WTC11 (cell line): ENCODE results near the gene ACTL8. TPM values are rescaled to one million over a fixed set of nuclear protein-coding genes. Genes with fewer than 3 reads are reported as not detected.

Experiments
- ATAC-seq: fragments of 200-7000 bp; cut with Tn5 transposase; 2 replicates; pipeline ENCODE4 v1.10.0; 2021; ENCODE audit warnings: mild to moderate bottlenecking, moderate library complexity
- CTCF ChIA-PET: fragments of 300-600 bp; sonication (Branson Sonifier 250); formaldehyde crosslinking; loops from one replicate; lab custom pipeline; 2021; ENCODE audit warnings: antibody characterized with exemption; lab: Charles Lee
- POLR2A ChIA-PET: fragments of 350-600 bp; sonication (Branson Sonifier 250); formaldehyde crosslinking; loops from one replicate; lab custom pipeline; 2021; ENCODE audit warnings: antibody characterized with exemption; lab: Charles Lee
- DNase-seq: peaks from one replicate; pipeline ENCODE4 v3.0.0; 2021; ENCODE audit warnings: low spot score
- H3K27ac Mint-ChIP-seq: 2 replicates; pipeline ENCODE4 v1.8.0; 2021; ENCODE audit warnings: mixed read lengths
- H3K27me3 Mint-ChIP-seq: 2 replicates; pipeline ENCODE4 v1.8.0; 2021; ENCODE audit warnings: low read depth, mild to moderate bottlenecking, moderate library complexity, mixed read lengths
- H3K36me3 Mint-ChIP-seq: 2 replicates; pipeline ENCODE4 v1.8.0; 2021; ENCODE audit warnings: mixed read lengths
- H3K4me1 Mint-ChIP-seq: 2 replicates; pipeline ENCODE4 v1.8.0; 2022; ENCODE audit warnings: mixed read lengths
- H3K4me3 Mint-ChIP-seq: 2 replicates; pipeline ENCODE4 v1.8.0; 2021; ENCODE audit warnings: mild to moderate bottlenecking, moderate library complexity, mixed read lengths
- H3K9me3 Mint-ChIP-seq: 2 replicates; pipeline ENCODE4 v1.8.0; 2021; ENCODE audit warnings: mixed read lengths
- ATF1 ChIP-seq: sonication (generic); formaldehyde crosslinking; IDR thresholded peaks from 2 replicates; pipeline ENCODE4 v1.8.1; 2023; ENCODE audit warnings: mild to moderate bottlenecking, moderate library complexity, missing genetic modification reagents
- CREM ChIP-seq: sonication (generic); formaldehyde crosslinking; IDR thresholded peaks from 2 replicates; pipeline ENCODE4 v1.8.1; 2022; ENCODE audit warnings: mild to moderate bottlenecking, missing genetic modification reagents, moderate library complexity
- E2F5 ChIP-seq: sonication (generic); formaldehyde crosslinking; IDR thresholded peaks from 2 replicates; pipeline ENCODE4 v1.8.1; 2022; ENCODE audit warnings: mild to moderate bottlenecking, moderate library complexity, missing genetic modification reagents
- EMX1 ChIP-seq: fragments of 250-450 bp; sonication (Bioruptor Pico); IDR thresholded peaks from 2 replicates; pipeline ENCODE4 v1.8.0; 2021; ENCODE audit warnings: mild to moderate bottlenecking
- ESRRA ChIP-seq: sonication (generic); formaldehyde crosslinking; IDR thresholded peaks from 2 replicates; pipeline ENCODE4 v1.8.1; 2022; ENCODE audit warnings: mild to moderate bottlenecking, missing genetic modification reagents, borderline replicate concordance
- ETV6 ChIP-seq: sonication (generic); formaldehyde crosslinking; IDR thresholded peaks from 2 replicates; pipeline ENCODE4 v1.8.1; 2022; ENCODE audit warnings: mild to moderate bottlenecking, missing genetic modification reagents
- GRHL2 ChIP-seq: fragments of 250-450 bp; sonication (Bioruptor Pico); IDR thresholded peaks from 2 replicates; pipeline ENCODE4 v1.8.0; 2022; ENCODE audit warnings: mild to moderate bottlenecking, moderate library complexity; ENCODE audit not compliant: insufficient replicate concordance, severe bottlenecking
- GTF2I ChIP-seq: fragments of 250-450 bp; sonication (Bioruptor Pico); conservative IDR thresholded peaks from 2 replicates; pipeline ENCODE4 v1.4.0; 2021; ENCODE audit warnings: mild to moderate bottlenecking
- IRF1 ChIP-seq: sonication (generic); formaldehyde crosslinking; IDR thresholded peaks from 2 replicates; pipeline ENCODE4 v1.8.0; 2023; ENCODE audit warnings: missing genetic modification reagents
- JUN ChIP-seq: sonication (generic); formaldehyde crosslinking; IDR thresholded peaks from 2 replicates; pipeline ENCODE4 v1.8.0; 2023; ENCODE audit warnings: mild to moderate bottlenecking, missing genetic modification reagents
- NFE2L1 ChIP-seq: sonication (generic); formaldehyde crosslinking; IDR thresholded peaks from 2 replicates; pipeline ENCODE4 v1.8.1; 2023; ENCODE audit warnings: missing genetic modification reagents
- NFYB ChIP-seq: sonication (generic); formaldehyde crosslinking; conservative IDR thresholded peaks from 2 replicates; pipeline ENCODE4 v1.8.0; 2022; ENCODE audit warnings: low read depth, missing genetic modification reagents
- NR1H2 ChIP-seq: sonication (generic); formaldehyde crosslinking; IDR thresholded peaks from 2 replicates; pipeline ENCODE4 v1.9.0; 2021; ENCODE audit warnings: mild to moderate bottlenecking, moderate library complexity, missing genetic modification reagents
- PREB ChIP-seq: sonication (generic); formaldehyde crosslinking; IDR thresholded peaks from 2 replicates; pipeline ENCODE4 v1.8.1; 2022; ENCODE audit warnings: mild to moderate bottlenecking, missing genetic modification reagents, moderate library complexity, borderline replicate concordance
- SOX15 ChIP-seq: fragments of 250-450 bp; sonication (Bioruptor Pico); IDR thresholded peaks from 2 replicates; pipeline ENCODE4 v1.9.0; 2021; ENCODE audit warnings: mild to moderate bottlenecking
- ZNF121 ChIP-seq: sonication (generic); formaldehyde crosslinking; IDR thresholded peaks from 2 replicates; pipeline ENCODE4 v1.8.0; 2023; ENCODE audit warnings: missing genetic modification reagents
- ZNF219 ChIP-seq: sonication (generic); formaldehyde crosslinking; IDR thresholded peaks from 2 replicates; pipeline ENCODE4 v1.8.0; 2023; ENCODE audit warnings: missing genetic modification reagents, mild to moderate bottlenecking, borderline replicate concordance
- ZNF281 ChIP-seq: sonication (generic); formaldehyde crosslinking; IDR thresholded peaks from 2 replicates; pipeline ENCODE4 v1.8.0; 2023; ENCODE audit warnings: mild to moderate bottlenecking, missing genetic modification reagents
- ZNF317 ChIP-seq: sonication (generic); formaldehyde crosslinking; IDR thresholded peaks from 2 replicates; pipeline ENCODE4 v1.8.1; 2023; ENCODE audit warnings: low read depth, mild to moderate bottlenecking, moderate library complexity, missing genetic modification reagents, borderline replicate concordance
- ZNF423 ChIP-seq: fragments of 250-450 bp; sonication (Bioruptor Pico); IDR thresholded peaks from 2 replicates; pipeline ENCODE4 v2.1.2; 2022; ENCODE audit warnings: mild to moderate bottlenecking, moderate library complexity
- ZNF512 ChIP-seq: sonication (generic); formaldehyde crosslinking; IDR thresholded peaks from 2 replicates; pipeline ENCODE4 v1.8.1; 2022; ENCODE audit warnings: missing genetic modification reagents, borderline replicate concordance
- total RNA-seq: library from RNA; stranded (reverse); gene quantifications from 3 replicates; pipeline ENCODE4 v1.2.3, GENCODE V29; 2021
- TF ChIP-seq, protein P1 (sequence below): sonication (generic); formaldehyde crosslinking; IDR thresholded peaks from 2 replicates; pipeline ENCODE4 v1.8.1; 2023; ENCODE audit warnings: mild to moderate bottlenecking, missing genetic modification reagents, moderate library complexity
- TF ChIP-seq, protein P2 (sequence below): sonication (generic); formaldehyde crosslinking; IDR thresholded peaks from 2 replicates; pipeline ENCODE4 v1.8.0; 2022; ENCODE audit warnings: missing genetic modification reagents
- TF ChIP-seq, protein P3 (sequence below): sonication (generic); formaldehyde crosslinking; conservative IDR thresholded peaks from 2 replicates; pipeline ENCODE4 v1.8.1; 2022; ENCODE audit warnings: mild to moderate bottlenecking, missing genetic modification reagents

ACTL8 gene
- total RNA-seq, 1 experiment from 2014 or later = 1.6 TPM

- DNase-seq = no peak
- peaks cover 9% of the 10 kb centered on the region; the same call in 1 of the 2 replicates for H3K4me1 Mint-ChIP-seq
- no peak for ATAC-seq
- peaks cover 5% of the 10 kb centered on the region for H3K27me3 Mint-ChIP-seq
- POLR2A ChIA-PET = no interaction called here
- H3K36me3 Mint-ChIP-seq = peaks cover 5% of the 10 kb centered on the region; the same call in 1 of the 2 replicates
- CTCF ChIA-PET = no interaction called here
- H3K27ac Mint-ChIP-seq = peak overlapping the region; percentile 58; the same call in 1 of the 2 replicates
- H3K9me3 Mint-ChIP-seq = peaks cover 22% of the 10 kb centered on the region
- TF ChIP-seq EMX1 (no peak), NFYB (CRISPR knock-in tag) (no peak), ZNF219 (CRISPR knock-in tag) (no peak), NR1H2 (CRISPR knock-in tag) (no peak), IRF1 (CRISPR knock-in tag) (no peak), E2F5 (CRISPR knock-in tag) (no peak), ZNF281 (no peak), JUN (no peak), ATF1 (CRISPR knock-in tag) (no peak), ETV6 (CRISPR knock-in tag) (no peak), ZNF423 (CRISPR knock-in tag) (no peak), PREB (CRISPR knock-in tag) (no peak), GTF2I (no peak)
- TF ChIP-seq, protein P1, sequence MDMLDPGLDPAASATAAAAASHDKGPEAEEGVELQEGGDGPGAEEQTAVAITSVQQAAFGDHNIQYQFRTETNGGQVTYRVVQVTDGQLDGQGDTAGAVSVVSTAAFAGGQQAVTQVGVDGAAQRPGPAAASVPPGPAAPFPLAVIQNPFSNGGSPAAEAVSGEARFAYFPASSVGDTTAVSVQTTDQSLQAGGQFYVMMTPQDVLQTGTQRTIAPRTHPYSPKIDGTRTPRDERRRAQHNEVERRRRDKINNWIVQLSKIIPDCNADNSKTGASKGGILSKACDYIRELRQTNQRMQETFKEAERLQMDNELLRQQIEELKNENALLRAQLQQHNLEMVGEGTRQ (CRISPR knock-in tag) = no peak
- TF ChIP-seq, protein P2, sequence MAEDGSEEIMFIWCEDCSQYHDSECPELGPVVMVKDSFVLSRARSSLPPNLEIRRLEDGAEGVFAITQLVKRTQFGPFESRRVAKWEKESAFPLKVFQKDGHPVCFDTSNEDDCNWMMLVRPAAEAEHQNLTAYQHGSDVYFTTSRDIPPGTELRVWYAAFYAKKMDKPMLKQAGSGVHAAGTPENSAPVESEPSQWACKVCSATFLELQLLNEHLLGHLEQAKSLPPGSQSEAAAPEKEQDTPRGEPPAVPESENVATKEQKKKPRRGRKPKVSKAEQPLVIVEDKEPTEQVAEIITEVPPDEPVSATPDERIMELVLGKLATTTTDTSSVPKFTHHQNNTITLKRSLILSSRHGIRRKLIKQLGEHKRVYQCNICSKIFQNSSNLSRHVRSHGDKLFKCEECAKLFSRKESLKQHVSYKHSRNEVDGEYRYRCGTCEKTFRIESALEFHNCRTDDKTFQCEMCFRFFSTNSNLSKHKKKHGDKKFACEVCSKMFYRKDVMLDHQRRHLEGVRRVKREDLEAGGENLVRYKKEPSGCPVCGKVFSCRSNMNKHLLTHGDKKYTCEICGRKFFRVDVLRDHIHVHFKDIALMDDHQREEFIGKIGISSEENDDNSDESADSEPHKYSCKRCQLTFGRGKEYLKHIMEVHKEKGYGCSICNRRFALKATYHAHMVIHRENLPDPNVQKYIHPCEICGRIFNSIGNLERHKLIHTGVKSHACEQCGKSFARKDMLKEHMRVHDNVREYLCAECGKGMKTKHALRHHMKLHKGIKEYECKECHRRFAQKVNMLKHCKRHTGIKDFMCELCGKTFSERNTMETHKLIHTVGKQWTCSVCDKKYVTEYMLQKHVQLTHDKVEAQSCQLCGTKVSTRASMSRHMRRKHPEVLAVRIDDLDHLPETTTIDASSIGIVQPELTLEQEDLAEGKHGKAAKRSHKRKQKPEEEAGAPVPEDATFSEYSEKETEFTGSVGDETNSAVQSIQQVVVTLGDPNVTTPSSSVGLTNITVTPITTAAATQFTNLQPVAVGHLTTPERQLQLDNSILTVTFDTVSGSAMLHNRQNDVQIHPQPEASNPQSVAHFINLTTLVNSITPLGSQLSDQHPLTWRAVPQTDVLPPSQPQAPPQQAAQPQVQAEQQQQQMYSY (CRISPR knock-in tag) = no peak
- TF ChIP-seq, all 79 proteins: peak for 0
- no peak overlapping the region for H3K4me3 Mint-ChIP-seq
Observed at GRCh38 chr1:17867470-17867869, 112.3 kb downstream of the ACTL8 start.

DNA sequence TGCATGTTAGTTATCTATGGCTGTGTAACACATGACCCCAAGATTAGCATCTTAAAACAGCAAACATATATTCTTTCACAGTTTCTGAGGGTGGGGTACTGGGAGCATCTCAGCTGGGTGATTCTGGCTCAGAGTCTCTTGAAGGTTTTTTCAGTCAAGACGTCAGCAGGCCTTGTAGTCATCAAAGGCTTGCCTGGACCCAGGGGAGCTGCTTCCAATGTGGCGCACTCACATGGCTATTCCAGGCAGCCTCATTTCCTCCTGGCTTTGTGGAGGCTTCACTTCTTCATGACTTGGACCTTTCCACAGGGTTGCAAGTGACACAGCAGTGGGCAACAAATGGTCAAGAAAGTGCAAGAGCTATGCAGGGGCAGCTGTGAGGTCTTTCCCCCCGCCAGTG lies 114.7 kb downstream of the ACTL8 start:
- DNase-seq (no peak), ATAC-seq (no peak)
- peaks cover 16% of the 10 kb centered on the region for H3K4me1 Mint-ChIP-seq
- H3K36me3 Mint-ChIP-seq = peaks cover 5% of the 10 kb centered on the region; the same call in 1 of the 2 replicates
- H3K27me3 Mint-ChIP-seq = peaks cover 5% of the 10 kb centered on the region
- H3K9me3 Mint-ChIP-seq = peaks cover 22% of the 10 kb centered on the region
- no peak overlapping the region for H3K4me3 Mint-ChIP-seq
- ChIA-PET CTCF (no interaction called here), POLR2A (no interaction called here)
- H3K27ac Mint-ChIP-seq = no peak overlapping the region
- TF ChIP-seq GRHL2 (CRISPR knock-in tag) = no peak
- TF ChIP-seq ZNF423 (CRISPR knock-in tag) = no peak
- TF ChIP-seq, protein P3, sequence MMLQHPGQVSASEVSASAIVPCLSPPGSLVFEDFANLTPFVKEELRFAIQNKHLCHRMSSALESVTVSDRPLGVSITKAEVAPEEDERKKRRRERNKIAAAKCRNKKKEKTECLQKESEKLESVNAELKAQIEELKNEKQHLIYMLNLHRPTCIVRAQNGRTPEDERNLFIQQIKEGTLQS (CRISPR knock-in tag) = no peak
- no peak for TF ChIP-seq NFYB (CRISPR knock-in tag)
- TF ChIP-seq ZNF317 (CRISPR knock-in tag) = no peak
- no peak for TF ChIP-seq CREM
- TF ChIP-seq SOX15 = no peak
- no peak for TF ChIP-seq NFE2L1 (CRISPR knock-in tag)
- TF ChIP-seq ESRRA (CRISPR knock-in tag) = no peak
- no peak for TF ChIP-seq ZNF512 (CRISPR knock-in tag)
- no peak for TF ChIP-seq EMX1
- no peak for TF ChIP-seq ZNF121 (CRISPR knock-in tag)
